HepG2 (cell line): ENCODE data around the gene TTC4. TPM values are rescaled to one million over a fixed set of nuclear protein-coding genes. Genes with fewer than 3 reads are reported as not detected.

Experiments used
- CREM ChIP-seq, 2 experiments: sonication (generic) in 1 of 2; formaldehyde crosslinking in 1 of 2; IDR thresholded peaks; 2 replicates each; pipeline versions ENCODE4 v1.4.0 to v1.6.1; 2016 to 2020; ENCODE audit warnings: antibody characterized with exemption in 1 of 2, mild to moderate bottlenecking in 1 of 2, missing genetic modification reagents in 1 of 2
- HOMEZ ChIP-seq: IDR thresholded peaks from 2 replicates; pipeline ENCODE4 v1.6.1; 2016; ENCODE audit warnings: low read depth
- KLF16 ChIP-seq, 2 experiments: sonication (generic) in 1 of 2; formaldehyde crosslinking in 1 of 2; IDR thresholded peaks; 2 replicates each; pipeline versions ENCODE4 v1.6.1 to v1.8.0; 2016 to 2023; ENCODE audit warnings: missing genetic modification reagents in 2 of 2, missing compliant biosample characterization in 1 of 2
- MAFF ChIP-seq: IDR thresholded peaks from 2 replicates; pipeline ENCODE4 v1.6.1; 2011; ENCODE audit warnings: low read depth, low read length, improper control_type of control experiment
- MEIS1 ChIP-seq: sonication (generic); formaldehyde crosslinking; IDR thresholded peaks from 2 replicates; pipeline ENCODE4 v1.9.0; 2021; ENCODE audit warnings: mild to moderate bottlenecking, missing genetic modification reagents, moderate library complexity, borderline replicate concordance
- MLXIP ChIP-seq: sonication (generic); formaldehyde crosslinking; IDR thresholded peaks from 2 replicates; pipeline ENCODE4 v1.9.0; 2021; ENCODE audit warnings: missing genetic modification reagents, borderline replicate concordance
- MTERF4 ChIP-seq: sonication (generic); formaldehyde crosslinking; IDR thresholded peaks from 2 replicates; pipeline ENCODE4 v1.8.0; 2023; ENCODE audit warnings: mild to moderate bottlenecking, missing genetic modification reagents
- NFKB2 ChIP-seq: sonication (generic); formaldehyde crosslinking; IDR thresholded peaks from 2 replicates; pipeline ENCODE4 v1.4.0; 2020; ENCODE audit warnings: missing genetic modification reagents, borderline replicate concordance
- ONECUT2 ChIP-seq: sonication (generic); formaldehyde crosslinking; IDR thresholded peaks from 2 replicates; pipeline ENCODE4 v1.4.0; 2020; ENCODE audit warnings: missing genetic modification reagents
- PATZ1 ChIP-seq: sonication (generic); formaldehyde crosslinking; IDR thresholded peaks from 2 replicates; pipeline ENCODE4 v1.4.0; 2020; ENCODE audit warnings: missing genetic modification reagents
- RBAK ChIP-seq: sonication (generic); formaldehyde crosslinking; IDR thresholded peaks from 2 replicates; pipeline ENCODE4 v1.5.1; 2020; ENCODE audit warnings: mild to moderate bottlenecking, missing genetic modification reagents
- ZFP1 ChIP-seq: IDR thresholded peaks from 2 replicates; pipeline ENCODE4 v1.6.1; 2016
- ZNF687 ChIP-seq: sonication (generic); formaldehyde crosslinking; IDR thresholded peaks from 2 replicates; pipeline ENCODE4 v1.5.1; 2020; ENCODE audit warnings: mild to moderate bottlenecking, missing genetic modification reagents, moderate library complexity
- ZNF879 ChIP-seq: sonication (generic); formaldehyde crosslinking; IDR thresholded peaks from 2 replicates; pipeline ENCODE4 v1.8.1; 2023; ENCODE audit warnings: missing genetic modification reagents
- polyA plus RNA-seq, 8 experiments: library from polyadenylated mRNA; depleted of rRNA in 3 of 8; stranded (reverse) in 7 of 8; unstranded in 1 of 8; fragments of >200 nt; fragmentation: Illumina TruSeq in 4 of 8; extraction: Trizol in 4 of 8; gene quantifications; 2 replicates each; pipeline versions ENCODE4 v1.2.1 to v1.2.3, GENCODE V29; 2011 to 2016; ENCODE audit warnings: low read depth in 4 of 8, missing spikeins in 1 of 8, mixed read lengths in 1 of 8; ENCODE audit not compliant: insufficient read depth in 1 of 8
- total RNA-seq, 5 experiments: library from RNA; depleted of rRNA; stranded (reverse); fragments of >200 nt; fragmentation: Illumina TruSeq; extraction: Trizol; gene quantifications; 2 replicates each; pipeline ENCODE4 v1.2.3, GENCODE V29; 2016; ENCODE audit warnings: low read depth in 1 of 5

The TTC4 gene
- total and polyA plus RNA-seq, 2 of the 13 experiments (the other 11 are each of a cell fraction or from before 2014, with no cell fraction given) = 13.1 to 24.7 TPM

GRCh38 chr1:54715493-54716298 is at the start of gene TTC4 (continued):
- no peak for TF ChIP-seq MLXIP
- TF ChIP-seq MAFF = no peak
- TF ChIP-seq ZNF687 (CRISPR knock-in tag) = peak; percentile 93
- TF ChIP-seq MTERF4 (CRISPR knock-in tag) = no peak
- peak; percentile 82; the same call in 1 of the 2 replicates for TF ChIP-seq NFKB2 (CRISPR knock-in tag)
- peak; percentile 56; the same call in 1 of the 2 replicates for TF ChIP-seq PATZ1 (CRISPR knock-in tag)
- TF ChIP-seq RBAK (CRISPR knock-in tag) = no peak
- no peak for TF ChIP-seq ZNF879 (CRISPR knock-in tag)
- TF ChIP-seq HOMEZ = peak; percentile 38; the same call in 1 of the 2 replicates
- peak; percentile 83 for TF ChIP-seq ZFP1 (CRISPR knock-in tag)
- peak; percentile 65 for TF ChIP-seq MEIS1 (CRISPR knock-in tag)
- TF ChIP-seq ONECUT2 = no peak
- TF ChIP-seq CREM (IDR thresholded peaks at IDR 0.05) = 0 out of 2 replicates have a peak, but pooled peaks have one; percentile 47
- TF ChIP-seq CREM (CRISPR knock-in tag; IDR thresholded peaks at IDR 0.05) = no peak
- peak in 1 of 2 experiments; percentile 92; a peak in 1 of 4 replicates for TF ChIP-seq KLF16 (CRISPR knock-in tag; IDR thresholded peaks at IDR 0.05)
